DOHH2 (cell line): ENCODE results near the gene ZBTB16.

Source experiments
- H3F3A ChIP-seq: fragments of 200-600 bp; sonication (generic), shearing (Covaris generic); 2 replicates; pipeline ENCODE4 v1.6.0; 2016; ENCODE audit warnings: antibody characterized with exemption, mild to moderate bottlenecking; ENCODE audit not compliant: control insufficient read depth, insufficient read depth
- H3K27ac ChIP-seq: fragments of 200-600 bp; sonication (generic); 2 replicates; pipeline ENCODE4 v1.5.1; 2014; ENCODE audit warnings: low read depth, mild to moderate bottlenecking, low read length, moderate library complexity
- H3K27me3 ChIP-seq: fragments of 200-600 bp; sonication (generic); 2 replicates; pipeline ENCODE4 v1.6.1; 2014; ENCODE audit warnings: mild to moderate bottlenecking, low read length, mixed read lengths; ENCODE audit not compliant: control insufficient read depth
- H3K36me3 ChIP-seq: fragments of 200-600 bp; sonication (generic); 2 replicates; pipeline ENCODE4 v1.6.1; 2014; ENCODE audit warnings: mild to moderate bottlenecking, low read length, moderate library complexity, mixed read lengths; ENCODE audit not compliant: control insufficient read depth
- H3K4me1 ChIP-seq: fragments of 200-600 bp; sonication (generic); 2 replicates; pipeline ENCODE4 v1.6.1; 2014; ENCODE audit warnings: mild to moderate bottlenecking, low read length, mixed read lengths; ENCODE audit not compliant: control insufficient read depth
- H3K4me2 ChIP-seq: fragments of 200-600 bp; sonication (generic); 2 replicates; pipeline ENCODE4 v1.6.0; 2014; ENCODE audit warnings: mild to moderate bottlenecking, low read length, moderate library complexity
- H3K4me3 ChIP-seq: fragments of 200-600 bp; sonication (generic); 2 replicates; pipeline ENCODE4 v1.5.1; 2014; ENCODE audit warnings: mild to moderate bottlenecking, low read length, mixed read lengths
- H3K79me2 ChIP-seq: fragments of 200-600 bp; sonication (generic); 2 replicates; pipeline ENCODE4 v1.6.1; 2014; ENCODE audit warnings: mild to moderate bottlenecking, low read length, mixed read lengths; ENCODE audit not compliant: control insufficient read depth
- H3K9me2 ChIP-seq: fragments of 200-600 bp; sonication (generic); replicated peaks from 2 replicates; pipeline ENCODE4 v1.6.1; 2014; ENCODE audit warnings: mild to moderate bottlenecking, low read length, mixed read lengths; ENCODE audit not compliant: control insufficient read depth
- H3K9me3 ChIP-seq: fragments of 200-600 bp; sonication (generic); 2 replicates; pipeline ENCODE4 v1.6.1; 2014; ENCODE audit warnings: antibody characterized with exemption, low read length, mixed read lengths; ENCODE audit not compliant: control insufficient read depth, insufficient read depth
- H4K20me1 ChIP-seq: fragments of 200-600 bp; sonication (generic); 2 replicates; pipeline ENCODE4 v1.6.0; 2014; ENCODE audit warnings: low read depth, mild to moderate bottlenecking, antibody characterized with exemption, low read length, moderate library complexity; ENCODE audit not compliant: control insufficient read depth, insufficient read depth
- CTCF ChIP-seq: fragments of 200-600 bp; sonication (generic); IDR thresholded peaks from one replicate; pipeline ENCODE4 v1.5.1; 2014; ENCODE audit warnings: antibody characterized with exemption, mild to moderate bottlenecking, low read depth, low read length; ENCODE audit not compliant: poor library complexity, severe bottlenecking
- EZH2phosphoT487 ChIP-seq: fragments of 200-600 bp; sonication (generic); IDR thresholded peaks from 2 replicates; pipeline ENCODE4 v1.6.1; 2017; ENCODE audit warnings: borderline replicate concordance, mild to moderate bottlenecking, antibody characterized with exemption, low read length, moderate library complexity, mixed read lengths

The ZBTB16 gene

GRCh38 chr11:114016986-114017385 is 42.5 kb upstream of the ZBTB16 start:
- Histone ChIP-seq H3K9me3 (no peaks in the 10 kb centered on the region), H4K20me1 (no peaks in the 10 kb centered on the region), H3K9me2 (no peaks in the 10 kb centered on the region), H3K36me3 (no peaks in the 10 kb centered on the region), H3K4me2 (no peak overlapping the region), H3K4me3 (no peak overlapping the region), H3K79me2 (no peaks in the 10 kb centered on the region), H3K27ac (no peak overlapping the region), H3K27me3 (no peaks in the 10 kb centered on the region), H3F3A (no peaks in the 10 kb centered on the region), H3K4me1 (peaks cover 4% of the 10 kb centered on the region; the same call in 1 of the 2 replicates)
- TF ChIP-seq CTCF, result no peak
- TF ChIP-seq EZH2phosphoT487, result no peak

GRCh38 chr11:114017723-114018122 is 41.8 kb upstream of the ZBTB16 start:
- Histone ChIP-seq H3F3A (no peaks in the 10 kb centered on the region), H3K79me2 (no peaks in the 10 kb centered on the region), H4K20me1 (no peaks in the 10 kb centered on the region), H3K27ac (no peak overlapping the region), H3K36me3 (no peaks in the 10 kb centered on the region), H3K9me3 (no peaks in the 10 kb centered on the region), H3K4me1 (peaks cover 4% of the 10 kb centered on the region; the same call in 1 of the 2 replicates), H3K4me3 (no peak overlapping the region), H3K27me3 (no peaks in the 10 kb centered on the region), H3K4me2 (no peak overlapping the region), H3K9me2 (no peaks in the 10 kb centered on the region)
- TF ChIP-seq CTCF, result no peak
- no peak for TF ChIP-seq EZH2phosphoT487

GRCh38 chr11:114019046-114019445 is 40.5 kb upstream of the ZBTB16 start:
- no peak overlapping the region for H3K27ac ChIP-seq
- TF ChIP-seq CTCF, result no peak
- TF ChIP-seq EZH2phosphoT487, result no peak

More at GRCh38 chr11:114019046-114019445, 40.5 kb upstream of the ZBTB16 start:
- no peaks in the 10 kb centered on the region for H3K27me3 ChIP-seq
- H4K20me1 ChIP-seq, result no peaks in the 10 kb centered on the region
- H3K4me3 ChIP-seq, result no peak overlapping the region
- no peaks in the 10 kb centered on the region for H3F3A ChIP-seq
- H3K9me2 ChIP-seq, result no peaks in the 10 kb centered on the region
- no peak overlapping the region for H3K4me2 ChIP-seq
- no peaks in the 10 kb centered on the region for H3K79me2 ChIP-seq
- H3K4me1 ChIP-seq, result peaks cover 4% of the 10 kb centered on the region; the same call in 1 of the 2 replicates
- no peaks in the 10 kb centered on the region for H3K36me3 ChIP-seq
- H3K9me3 ChIP-seq, result no peaks in the 10 kb centered on the region
